Skeletal muscle tissue (tissue), 4 donors: ENCODE measurements around the gene RAB25. TPM values are rescaled to one million over a fixed set of nuclear protein-coding genes. Genes with fewer than 3 reads are reported as not detected.

ENCODE experiments used
- H3K27ac ChIP-seq: one replicate; pipeline ENCODE4 v1.7.0; 2013; ENCODE audit warnings: mild to moderate bottlenecking, low read depth, low read length, inconsistent platforms
- H3K27me3 ChIP-seq, 3 donors: one replicate each; pipeline ENCODE4 v1.7.0; 2013; ENCODE audit warnings: low read length in 3 of 3; ENCODE audit not compliant: control insufficient read depth in 3 of 3, insufficient read depth in 3 of 3
- H3K36me3 ChIP-seq, 3 donors: one replicate each; pipeline ENCODE4 v1.7.0; 2013; ENCODE audit warnings: low read length in 3 of 3; ENCODE audit not compliant: control insufficient read depth in 3 of 3, insufficient read depth in 3 of 3
- H3K4me1 ChIP-seq, 3 donors: one replicate each; pipeline ENCODE4 v1.7.0; 2013; ENCODE audit warnings: low read length in 3 of 3, mild to moderate bottlenecking in 3 of 3; ENCODE audit not compliant: control insufficient read depth in 3 of 3, insufficient read depth in 3 of 3
- H3K4me3 ChIP-seq, 3 donors: one replicate each; pipeline ENCODE4 v1.7.0; 2013; ENCODE audit warnings: low read length in 3 of 3
- H3K9ac ChIP-seq, 3 donors: one replicate each; pipeline ENCODE4 v1.7.0; 2013; ENCODE audit warnings: low read length in 3 of 3, mild to moderate bottlenecking in 3 of 3, moderate library complexity in 2 of 3, low read depth in 1 of 3
- H3K9me3 ChIP-seq, 3 donors: one replicate each; pipeline ENCODE4 v1.7.0; 2013; ENCODE audit warnings: low read length in 3 of 3; ENCODE audit not compliant: control insufficient read depth in 3 of 3
- total RNA-seq: library from RNA; depleted of rRNA; stranded (reverse); fragments of >200 nt; gene quantifications from one replicate; pipeline ENCODE4 v1.2.3, GENCODE V29; 2014
- donor health status: Osteomylitis.

The RAB25 gene
- total RNA-seq, 1 donor from 2014 or later: not detected

DNA sequence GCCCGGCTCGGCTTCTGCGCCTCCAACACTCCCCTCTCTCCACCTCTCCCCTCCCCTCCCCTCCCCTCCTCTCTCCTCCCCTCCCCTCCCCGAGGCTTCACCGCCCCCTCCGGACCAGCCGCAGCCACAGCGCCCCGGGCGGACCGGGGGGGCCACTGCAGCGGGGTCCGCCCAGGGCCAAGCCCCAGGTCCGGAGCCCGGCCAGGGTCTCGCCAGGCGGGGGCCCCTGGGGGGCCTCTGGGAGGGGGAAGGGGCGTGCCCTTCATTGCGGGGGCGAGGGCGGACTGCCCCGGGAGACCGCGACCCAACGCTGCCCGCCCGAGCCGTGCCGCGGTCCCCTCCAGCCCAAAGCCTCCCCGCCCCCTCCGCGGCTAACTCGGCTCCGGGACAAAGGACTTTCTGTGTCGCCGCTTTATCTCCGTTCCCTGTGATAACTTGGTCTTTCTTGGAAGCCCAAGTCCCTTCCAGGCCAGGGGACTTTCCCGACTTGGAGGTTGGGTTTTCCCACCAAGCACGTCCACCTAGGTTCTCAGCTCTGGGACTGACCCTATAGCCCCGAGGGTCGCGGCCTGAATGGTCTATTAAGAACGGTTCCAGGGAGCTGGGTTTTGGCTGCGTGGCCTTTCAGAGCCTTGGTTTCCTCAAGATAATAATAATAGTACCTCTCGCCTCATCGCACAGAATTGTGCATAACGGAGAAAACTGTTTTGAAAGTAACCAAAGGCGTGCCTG lies 7.0 kb upstream of the RAB25 start, which contains the start of gene UBQLN4:
TSS of gene UBQLN4 (minus strand) at position 31 of the 732 bp plus-strand sequence. CDS start 97 bp downstream, outside the sequence.
- no peaks in the 10 kb centered on the region for H3K9me3 ChIP-seq
- H3K4me3 ChIP-seq: peak within 1 kb of the TSS; percentile 94 to 99 (median 97)
- peaks cover 23 to 38% (median 23%) of the 10 kb centered on the region in 3 donors for H3K4me1 ChIP-seq
- H3K9ac ChIP-seq: peak within 1 kb of the TSS; percentile 88 to 97 (median 96)
- H3K27ac ChIP-seq: peak within 1 kb of the TSS; percentile 84
- H3K36me3 ChIP-seq: peaks cover 16 to 27% (median 22%) of the 10 kb centered on the region in 3 donors
- H3K27me3 ChIP-seq: no peaks in the 10 kb centered on the region

DNA sequence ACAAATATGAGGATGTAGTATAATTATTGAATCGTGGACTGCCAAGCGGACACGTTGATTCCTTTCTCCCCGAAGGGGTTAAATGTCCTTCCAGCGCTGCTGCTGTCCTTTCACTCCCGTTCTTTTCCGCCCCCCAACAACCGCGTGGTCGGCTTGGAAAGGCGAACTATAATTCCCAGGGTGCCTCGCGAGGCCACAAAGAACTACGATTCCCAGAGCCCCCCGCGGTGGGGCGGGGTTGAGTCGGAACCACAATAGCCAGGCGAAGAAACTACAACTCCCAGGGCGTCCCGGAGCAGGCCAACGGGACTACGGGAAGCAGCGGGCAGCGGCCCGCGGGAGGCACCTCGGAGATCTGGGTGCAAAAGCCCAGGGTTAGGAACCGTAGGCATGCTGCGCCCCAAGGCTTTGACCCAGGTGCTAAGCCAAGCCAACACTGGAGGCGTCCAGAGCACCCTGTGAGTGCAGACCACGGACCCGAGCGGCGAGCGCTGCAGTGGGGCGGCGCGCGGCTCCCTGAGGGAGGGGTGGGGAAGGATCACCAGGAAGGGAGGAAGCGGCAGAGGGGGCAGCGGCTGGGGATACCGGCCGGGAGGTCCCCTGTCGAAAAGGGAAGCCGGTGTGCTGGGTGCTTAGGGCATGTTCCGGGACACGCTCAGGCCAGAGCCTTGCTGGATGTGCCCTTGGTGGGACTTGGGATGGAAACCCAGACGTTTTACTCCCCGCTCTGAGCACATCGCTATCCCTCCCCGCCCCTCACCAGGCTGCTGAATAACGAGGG lies 6.3 kb upstream of the RAB25 start, which contains the start of gene LAMTOR2:
TSS of gene LAMTOR2 (plus strand) at position 283 of the 781 bp plus-strand sequence. CDS start at position 391, 108 bp downstream.
- peak within 1 kb of the TSS; percentile 94 to 99 (median 97) for H3K4me3 ChIP-seq
- H3K4me1 ChIP-seq: peaks cover 23 to 38% (median 23%) of the 10 kb centered on the region in 3 donors
- peaks cover 15 to 21% (median 17%) of the 10 kb centered on the region in 3 donors for H3K36me3 ChIP-seq
- H3K9me3 ChIP-seq: no peaks in the 10 kb centered on the region
- peak within 1 kb of the TSS; percentile 88 to 97 (median 96) for H3K9ac ChIP-seq
- no peaks in the 10 kb centered on the region for H3K27me3 ChIP-seq
- peak within 1 kb of the TSS; percentile 84 for H3K27ac ChIP-seq

DNA sequence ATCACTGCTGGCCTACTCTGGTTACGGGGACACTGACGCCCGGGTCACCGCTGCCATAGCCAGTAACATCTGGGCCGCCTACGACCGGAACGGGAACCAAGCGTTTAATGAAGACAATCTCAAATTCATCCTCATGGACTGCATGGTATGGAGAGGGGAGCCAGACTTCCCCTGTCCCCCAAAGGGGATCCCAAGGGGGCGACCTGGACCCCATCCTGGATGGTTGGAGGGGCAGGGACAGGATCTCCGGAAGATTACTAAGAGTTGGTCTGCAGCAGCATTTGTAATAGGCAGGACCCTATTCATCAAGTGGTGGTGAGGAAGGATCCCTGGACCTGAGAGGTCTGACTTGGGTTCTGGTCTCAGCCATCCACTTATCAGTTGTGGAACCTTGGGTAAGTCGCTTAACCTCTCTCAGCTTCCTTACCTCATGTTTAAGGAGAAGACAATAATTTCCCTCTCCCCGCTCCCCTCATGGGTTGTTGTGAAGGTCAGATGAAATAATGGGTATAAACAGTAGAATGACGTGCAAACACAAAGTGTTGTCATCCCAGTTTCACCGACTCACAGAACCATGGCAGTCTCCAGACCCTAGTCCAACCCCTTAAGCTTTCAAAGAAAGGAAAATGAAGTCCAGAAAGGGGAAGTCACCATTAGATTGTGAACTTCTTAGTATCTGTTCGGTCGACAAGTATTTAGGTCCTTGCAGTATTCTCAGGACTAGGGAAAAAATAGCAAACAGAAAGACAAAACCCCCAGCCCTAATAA lies 5.5 kb upstream of the RAB25 start:
- peaks cover 18 to 33% (median 22%) of the 10 kb centered on the region in 3 donors for H3K4me1 ChIP-seq

DNA sequence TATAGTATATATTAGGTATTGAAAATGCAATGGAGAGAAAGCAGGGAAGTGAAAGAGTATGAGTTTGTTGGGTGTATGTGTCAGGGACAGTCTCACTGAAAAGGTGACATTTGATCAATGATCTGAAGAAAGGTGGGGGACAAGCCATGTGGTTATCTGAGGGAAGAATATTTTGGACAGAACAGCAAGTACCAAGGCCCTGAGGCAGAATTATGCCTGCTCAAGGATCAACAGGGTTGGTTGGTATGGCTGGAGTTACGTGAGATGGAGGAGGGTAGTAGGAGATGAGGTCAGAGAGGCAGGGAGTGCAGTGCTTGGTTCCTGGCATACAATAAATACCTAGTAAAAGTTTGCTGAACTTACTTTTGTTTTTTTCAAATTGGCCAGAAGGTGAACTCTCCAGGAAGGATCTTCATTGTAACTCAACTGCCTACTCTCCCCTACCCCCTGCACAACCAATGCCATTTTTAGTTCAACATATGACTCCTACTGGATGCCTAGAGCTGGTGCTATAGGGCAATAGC lies 4.6 kb upstream of the RAB25 start:
- Histone ChIP-seq H3K27ac (no peak overlapping the region), H3K4me3 (no peak overlapping the region), H3K9me3 (no peaks in the 10 kb centered on the region), H3K27me3 (no peaks in the 10 kb centered on the region), H3K4me1 (peaks cover 15 to 25% (median 20%) of the 10 kb centered on the region in 3 donors), H3K9ac (no peak overlapping the region), H3K36me3 (peaks cover 9 to 13% (median 11%) of the 10 kb centered on the region in 3 donors)

More for the DNA sequence above, 5.5 kb upstream of the RAB25 start:
- peak overlapping the region; percentile 84 for H3K27ac ChIP-seq
- H3K36me3 ChIP-seq: peaks cover 9 to 13% (median 11%) of the 10 kb centered on the region in 3 donors
- H3K27me3 ChIP-seq: no peaks in the 10 kb centered on the region
- peak overlapping the region; percentile 94 to 99 (median 97) for H3K4me3 ChIP-seq
- H3K9ac ChIP-seq: peak overlapping the region; percentile 88 to 97 (median 96)
- no peaks in the 10 kb centered on the region for H3K9me3 ChIP-seq

DNA sequence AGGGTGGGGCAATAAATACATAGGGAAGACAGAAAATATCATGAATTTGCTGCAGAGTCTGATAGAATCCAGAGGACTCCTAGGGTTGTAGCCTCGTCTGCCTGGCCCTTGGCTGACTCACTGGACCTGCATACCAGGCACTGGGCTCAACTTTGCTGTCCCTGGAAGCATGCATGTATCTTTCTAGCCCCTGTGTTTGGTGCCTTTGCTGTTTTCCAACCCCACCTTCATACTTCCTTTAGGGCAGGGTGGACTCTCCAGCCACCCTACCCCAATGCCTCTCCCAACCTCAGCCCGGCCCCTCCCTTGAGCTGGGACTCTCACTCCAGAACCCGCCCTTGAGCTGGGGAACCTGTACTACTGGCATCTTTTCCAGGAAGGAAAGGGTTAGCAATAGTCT lies 1.2 kb downstream of the RAB25 start:
- no peak overlapping the region for H3K27ac ChIP-seq
- H3K9ac ChIP-seq: no peak overlapping the region
- H3K27me3 ChIP-seq: no peaks in the 10 kb centered on the region
- no peak overlapping the region for H3K4me3 ChIP-seq
- no peaks in the 10 kb centered on the region for H3K4me1 ChIP-seq
- no peaks in the 10 kb centered on the region for H3K9me3 ChIP-seq
- peaks cover 7 to 13% (median 9%) of the 10 kb centered on the region in 3 donors for H3K36me3 ChIP-seq

DNA sequence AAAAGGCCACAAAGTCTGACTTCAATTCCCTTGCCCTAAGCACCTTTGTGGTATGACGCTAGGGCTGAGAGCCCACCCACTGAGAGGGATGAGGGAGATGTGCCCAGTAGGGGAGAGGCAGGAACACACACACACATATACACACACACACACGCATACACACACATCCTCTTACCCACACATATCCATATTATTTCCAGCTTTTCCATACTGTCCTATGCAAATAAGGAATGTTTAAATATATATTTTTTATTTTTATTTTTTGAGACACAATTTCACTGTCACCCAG lies 3.0 kb downstream of the RAB25 start:
- H3K4me3 ChIP-seq: no peak overlapping the region
- H3K36me3 ChIP-seq: no peaks in the 10 kb centered on the region
- H3K27me3 ChIP-seq: no peaks in the 10 kb centered on the region
- no peak overlapping the region for H3K9ac ChIP-seq
- no peak overlapping the region for H3K27ac ChIP-seq
- H3K9me3 ChIP-seq: no peaks in the 10 kb centered on the region
- H3K4me1 ChIP-seq: no peaks in the 10 kb centered on the region

DNA sequence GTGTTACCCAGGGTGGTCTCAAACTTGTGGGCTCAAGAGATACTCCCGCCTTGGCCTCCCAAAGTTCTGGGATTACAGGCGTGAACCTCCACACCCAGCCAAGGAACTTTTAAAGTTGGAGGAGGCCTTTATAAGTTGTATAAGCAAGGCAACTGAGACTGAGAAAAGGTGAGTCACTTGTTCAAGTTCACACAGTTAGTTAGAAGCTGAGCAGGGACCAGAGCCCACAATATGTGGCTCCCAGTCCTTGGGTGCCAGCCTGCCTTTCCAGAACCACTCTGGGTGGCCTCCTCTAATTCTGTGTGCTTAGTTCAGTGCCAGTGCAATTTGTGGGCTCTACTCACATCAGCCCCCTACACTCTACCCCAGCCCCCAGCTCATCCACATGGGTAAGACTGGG lies 3.7 kb downstream of the RAB25 start:
- Histone ChIP-seq H3K9ac (no peak overlapping the region), H3K4me1 (peaks cover 0 to under 1% (median under 1%) of the 10 kb centered on the region in 3 donors), H3K27me3 (no peaks in the 10 kb centered on the region), H3K4me3 (no peak overlapping the region), H3K36me3 (no peaks in the 10 kb centered on the region), H3K9me3 (no peaks in the 10 kb centered on the region), H3K27ac (no peak overlapping the region)

DNA sequence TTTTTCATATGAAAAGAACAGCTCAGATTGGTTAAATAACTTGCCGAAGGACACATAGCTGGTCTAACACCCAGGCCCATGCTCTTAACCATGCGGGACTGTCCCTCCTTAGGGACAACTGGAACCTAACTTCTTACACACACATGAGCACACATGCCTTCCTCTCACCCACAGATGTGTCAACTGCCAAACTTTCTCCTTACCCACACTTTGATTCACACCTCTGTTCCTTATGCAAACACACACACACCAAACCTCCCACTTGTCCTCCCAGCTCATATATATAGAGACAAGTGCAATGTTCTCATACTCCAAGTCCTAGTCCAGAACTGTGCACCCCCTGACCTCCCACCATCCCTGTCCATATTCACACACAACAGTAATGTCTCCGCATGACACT lies 4.3 kb downstream of the RAB25 start:
- H3K9ac ChIP-seq: no peak overlapping the region
- H3K27ac ChIP-seq: no peak overlapping the region
- H3K4me3 ChIP-seq: no peak overlapping the region
- no peaks in the 10 kb centered on the region for H3K27me3 ChIP-seq
- H3K9me3 ChIP-seq: no peaks in the 10 kb centered on the region
- H3K36me3 ChIP-seq: no peaks in the 10 kb centered on the region
- peaks cover 0 to 7% (median 7%) of the 10 kb centered on the region in 3 donors for H3K4me1 ChIP-seq

DNA sequence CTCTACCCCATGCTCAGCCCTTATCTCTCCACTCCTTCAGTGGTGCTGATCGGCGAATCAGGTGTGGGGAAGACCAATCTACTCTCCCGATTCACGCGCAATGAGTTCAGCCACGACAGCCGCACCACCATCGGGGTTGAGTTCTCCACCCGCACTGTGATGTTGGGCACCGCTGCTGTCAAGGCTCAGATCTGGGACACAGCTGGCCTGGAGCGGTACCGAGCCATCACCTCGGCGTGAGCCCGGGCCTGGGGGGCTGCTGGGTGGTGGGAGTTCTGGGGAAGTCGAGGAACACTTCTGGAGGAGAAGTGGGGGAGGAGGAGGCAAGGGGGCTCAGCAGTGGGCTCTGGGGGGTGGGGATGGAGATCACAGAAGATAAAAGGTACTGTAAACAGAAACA lies 4.9 kb downstream of the RAB25 start:
- no peaks in the 10 kb centered on the region for H3K9me3 ChIP-seq
- H3K4me1 ChIP-seq: peaks cover 0 to 8% (median 7%) of the 10 kb centered on the region in 3 donors
- no peaks in the 10 kb centered on the region for H3K36me3 ChIP-seq
- H3K9ac ChIP-seq: no peak overlapping the region
- no peak overlapping the region for H3K4me3 ChIP-seq
- H3K27ac ChIP-seq: no peak overlapping the region
- H3K27me3 ChIP-seq: no peaks in the 10 kb centered on the region
